Amniotic epithelial cell (primary cell): ENCODE data around the gene GRID1.
"Not testable (repeated sequence)": the region's sequence is repeated elsewhere in the genome, so short reads cannot be mapped to it uniquely, and the experiment has no call there.

Source experiments
- DNase-seq: peaks from one replicate; pipeline ENCODE4 v3.0.0-alpha.2; 2010; ENCODE audit warnings: low read depth

The GRID1 gene

GRCh38 chr10:85995791-85996190 lies 370.8 kb downstream of the GRID1 start:
- DNase-seq = no peak

GRCh38 chr10:85993840-85994507 lies 372.6 kb downstream of the GRID1 start:
- no peak for DNase-seq

GRCh38 chr10:85993140-85993539 lies 373.5 kb downstream of the GRID1 start:
- no peak for DNase-seq

GRCh38 chr10:85992324-85992723 lies 374.3 kb downstream of the GRID1 start:
- no peak for DNase-seq

- DNase-seq = no peak
Observed at GRCh38 chr10:85986777-85987176, 379.8 kb downstream of the GRID1 start.

GRCh38 chr10:85983051-85983450 lies 383.5 kb downstream of the GRID1 start:
- no peak for DNase-seq

- DNase-seq = no peak
Observed at GRCh38 chr10:85979598-85979997, 387.0 kb downstream of the GRID1 start.

GRCh38 chr10:85978566-85979358 lies 387.8 kb downstream of the GRID1 start:
- DNase-seq = no peak

- DNase-seq = no peak
Observed at GRCh38 chr10:85977642-85978041, 389.0 kb downstream of the GRID1 start.

GRCh38 chr10:85976267-85976793 lies 390.3 kb downstream of the GRID1 start:
- DNase-seq = no peak

- no peak for DNase-seq
Observed at GRCh38 chr10:85971494-85971893, 395.1 kb downstream of the GRID1 start.

- no peak for DNase-seq
Observed at GRCh38 chr10:85967594-85967993, 399.0 kb downstream of the GRID1 start.

GRCh38 chr10:85961479-85962067 lies 405.0 kb downstream of the GRID1 start:
- DNase-seq = no peak

GRCh38 chr10:85961073-85961472 lies 405.5 kb downstream of the GRID1 start:
- no peak for DNase-seq

- DNase-seq = no peak
Observed at GRCh38 chr10:85959239-85959638, 407.4 kb downstream of the GRID1 start.

- DNase-seq = no peak
Observed at GRCh38 chr10:85950921-85951320, 415.7 kb downstream of the GRID1 start.

GRCh38 chr10:85946713-85947326 lies 419.8 kb downstream of the GRID1 start:
- no peak for DNase-seq

GRCh38 chr10:85936161-85936560 lies 430.4 kb downstream of the GRID1 start:
- DNase-seq = no peak

- no peak for DNase-seq
Observed at GRCh38 chr10:85934586-85934985, 432.0 kb downstream of the GRID1 start.

- not testable (repeated sequence) for DNase-seq
Observed at GRCh38 chr10:85929993-85930392, 436.6 kb downstream of the GRID1 start.

- no peak for DNase-seq
Observed at GRCh38 chr10:85927952-85928665, 438.5 kb downstream of the GRID1 start.

- DNase-seq = no peak
Observed at GRCh38 chr10:85926986-85927385, 439.6 kb downstream of the GRID1 start.
